ENCODE measurements around the gene CYTIP.

CYTIP gene

DNA sequence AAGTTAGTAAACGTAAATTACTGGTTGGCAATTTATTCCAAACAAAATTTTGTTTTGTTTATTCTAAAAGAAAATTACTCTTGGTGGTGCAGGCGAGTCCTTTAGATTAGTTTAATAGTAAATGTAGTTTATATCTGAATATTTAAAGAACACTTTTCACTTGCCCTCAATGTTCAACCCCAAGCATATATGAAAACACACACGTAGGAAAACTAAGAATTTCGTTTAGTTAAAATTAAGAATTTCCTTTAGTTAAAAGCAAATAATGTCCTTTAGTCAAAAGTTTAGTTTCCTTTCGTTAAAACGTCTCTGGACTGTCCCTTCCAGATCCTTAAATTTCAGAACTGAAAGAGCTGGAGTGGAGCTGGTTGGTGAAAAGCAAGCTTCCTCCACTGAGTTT is 19.1 kb upstream of the CYTIP start:
- DNase-seq (ENCODE audit: low read depth) = no peak

DNA sequence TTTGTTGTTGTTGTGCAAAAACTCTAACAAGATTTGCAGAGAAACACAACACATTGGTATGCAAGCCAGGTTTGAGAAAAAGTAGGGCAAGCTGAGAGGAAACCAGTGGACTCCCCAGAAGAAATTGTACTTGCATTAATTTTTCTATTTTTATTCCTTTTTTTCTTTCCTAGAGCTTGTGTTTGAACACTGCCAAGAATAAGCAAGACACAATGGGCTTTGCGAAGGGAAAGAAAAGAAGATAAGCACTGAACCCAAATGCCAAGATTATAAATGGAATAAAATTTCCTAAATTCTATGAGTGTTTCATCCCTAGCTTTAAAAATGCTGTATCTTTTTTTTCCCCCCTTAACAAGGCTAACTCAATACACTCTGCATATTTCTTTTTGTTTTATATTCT is 17.0 kb upstream of the CYTIP start:
- DNase-seq (ENCODE audit: low read depth) = no peak

DNA sequence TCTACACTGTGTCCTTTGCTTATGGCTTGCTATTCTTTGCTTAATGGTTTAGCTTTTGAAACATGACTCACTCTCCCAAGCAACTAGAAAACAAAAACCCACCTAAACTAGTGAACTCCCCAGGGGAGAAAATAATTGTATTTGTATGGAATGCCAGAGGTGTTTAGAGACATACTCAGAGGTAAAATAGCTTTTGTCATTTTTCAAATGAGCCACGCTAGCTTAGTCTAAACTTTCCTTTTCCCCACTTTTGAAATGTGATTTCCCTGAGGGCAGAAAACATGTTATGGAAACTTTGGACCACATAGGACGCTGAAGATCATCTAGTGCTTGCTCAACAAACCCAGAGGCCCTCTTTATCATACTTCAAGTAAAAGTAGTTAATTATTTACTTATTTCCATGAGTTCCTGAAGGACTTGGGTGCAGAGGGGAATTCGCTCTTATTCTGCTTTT is 16.5 kb upstream of the CYTIP start:
- DNase-seq (ENCODE audit: low read depth) = no peak

GRCh38 chr2:157459486-157459885 is 15.6 kb upstream of the CYTIP start:
- DNase-seq (ENCODE audit: low read depth) = no peak

DNA sequence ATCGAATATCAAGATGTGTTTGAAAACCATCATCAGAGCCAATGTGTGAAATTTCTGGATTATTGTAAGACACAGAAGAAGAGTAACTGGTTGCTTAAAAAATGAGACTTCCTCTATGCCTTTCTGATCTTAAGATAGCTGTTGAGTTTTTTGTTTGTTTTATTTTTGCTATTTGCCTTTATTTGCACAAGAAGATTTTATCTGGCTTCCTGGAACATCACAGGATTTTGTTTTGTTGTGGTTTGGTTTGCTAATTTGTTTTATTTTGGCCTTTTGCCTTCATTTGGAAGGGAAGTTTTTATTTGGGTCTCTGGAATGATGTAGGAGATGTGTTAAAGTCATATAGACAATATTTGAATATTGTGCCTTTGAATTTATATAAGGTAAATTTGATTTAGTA is 3.9 kb upstream of the CYTIP start:
- no peak for DNase-seq (ENCODE audit: low read depth)

DNA sequence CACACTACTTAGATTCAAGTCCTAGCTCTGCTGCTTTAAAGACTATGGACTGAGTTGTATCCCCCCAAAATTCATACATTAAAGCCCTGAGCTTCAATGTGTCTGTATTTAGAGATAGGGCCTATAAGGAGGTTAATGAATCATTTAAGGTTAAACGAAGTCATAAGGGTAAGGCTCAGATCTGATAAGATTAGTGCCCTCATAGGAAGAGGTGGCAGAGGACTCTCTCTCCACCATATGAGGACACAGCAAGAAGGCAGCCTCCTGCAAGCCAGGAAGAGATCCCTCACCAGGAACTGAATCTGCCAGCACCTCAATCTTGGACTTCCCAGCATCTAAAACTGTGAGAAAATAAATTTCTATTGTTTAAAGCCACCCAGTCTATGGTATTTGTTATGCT is 3.1 kb upstream of the CYTIP start:
- no peak for DNase-seq (ENCODE audit: low read depth)

DNA sequence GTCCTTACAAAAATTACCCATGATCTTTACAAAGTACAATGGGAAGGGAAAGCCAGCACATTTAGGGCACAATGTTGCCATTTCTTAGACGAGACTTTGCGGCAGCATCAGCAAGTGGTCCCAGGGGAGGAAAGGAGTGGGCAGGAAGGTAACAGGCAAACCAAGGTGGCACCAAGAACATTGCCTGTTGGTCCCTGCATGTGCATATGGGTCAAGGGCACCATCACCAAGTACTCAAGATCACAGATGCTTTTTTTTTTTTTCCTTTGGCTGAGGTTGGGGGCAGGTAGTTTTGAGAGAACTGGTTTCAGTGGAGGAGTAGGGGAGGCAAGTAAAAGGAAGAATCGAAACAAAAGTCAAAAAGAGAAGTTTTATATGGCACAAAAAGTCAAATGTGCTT is 752 bp upstream of the CYTIP start:
- no peak for DNase-seq (ENCODE audit: low read depth)

GRCh38 chr2:157443090-157443489 is 799 bp downstream of the CYTIP start:
- DNase-seq (ENCODE audit: low read depth) = no peak

DNA sequence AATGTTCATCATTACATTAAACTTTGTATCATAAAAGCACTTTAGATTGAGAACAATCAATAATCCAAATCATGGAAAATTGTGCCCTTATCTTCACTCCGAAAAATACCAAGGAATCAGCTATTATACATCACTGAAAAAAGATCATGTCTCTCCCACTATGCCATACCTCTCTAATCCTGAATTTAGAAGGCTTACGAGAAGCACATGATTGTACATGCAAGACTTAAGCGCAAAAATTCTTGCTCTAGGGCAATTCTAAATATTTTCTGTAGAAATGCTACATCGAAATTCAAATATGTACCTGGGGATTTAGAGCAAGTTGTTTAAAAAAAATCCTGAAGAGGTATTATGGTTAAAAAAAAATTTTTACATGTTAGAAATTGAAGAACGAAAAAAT is 1.3 kb downstream of the CYTIP start:
- no peak for DNase-seq (ENCODE audit: low read depth)

- no peak for DNase-seq (ENCODE audit: low read depth)
Measured at GRCh38 chr2:157442191-157442590, 1.7 kb downstream of the CYTIP start.

- DNase-seq (ENCODE audit: low read depth) = no peak
Measured at GRCh38 chr2:157441072-157441454, 2.8 kb downstream of the CYTIP start.

- DNase-seq (ENCODE audit: low read depth) = no peak
Measured at GRCh38 chr2:157440404-157441071, 3.4 kb downstream of the CYTIP start.

DNA sequence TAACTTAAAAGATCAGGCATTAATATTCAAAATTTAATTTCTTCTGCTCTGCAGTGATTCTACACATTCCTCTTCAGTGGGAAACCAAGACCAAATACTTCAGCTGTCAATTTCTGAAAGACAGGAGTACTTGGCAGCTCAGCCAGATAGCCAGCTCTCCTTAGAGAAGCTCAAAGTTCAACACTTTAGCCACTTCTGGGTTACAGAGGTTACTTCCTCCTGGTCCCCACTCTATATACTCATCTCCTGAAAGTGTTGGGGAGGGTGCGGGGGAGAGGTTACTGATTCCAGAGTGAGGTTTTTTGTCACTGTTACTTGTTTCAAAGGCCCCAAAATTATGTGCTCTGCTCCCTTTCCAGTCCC is 4.1 kb downstream of the CYTIP start:
- no peak for DNase-seq (ENCODE audit: low read depth)

DNA sequence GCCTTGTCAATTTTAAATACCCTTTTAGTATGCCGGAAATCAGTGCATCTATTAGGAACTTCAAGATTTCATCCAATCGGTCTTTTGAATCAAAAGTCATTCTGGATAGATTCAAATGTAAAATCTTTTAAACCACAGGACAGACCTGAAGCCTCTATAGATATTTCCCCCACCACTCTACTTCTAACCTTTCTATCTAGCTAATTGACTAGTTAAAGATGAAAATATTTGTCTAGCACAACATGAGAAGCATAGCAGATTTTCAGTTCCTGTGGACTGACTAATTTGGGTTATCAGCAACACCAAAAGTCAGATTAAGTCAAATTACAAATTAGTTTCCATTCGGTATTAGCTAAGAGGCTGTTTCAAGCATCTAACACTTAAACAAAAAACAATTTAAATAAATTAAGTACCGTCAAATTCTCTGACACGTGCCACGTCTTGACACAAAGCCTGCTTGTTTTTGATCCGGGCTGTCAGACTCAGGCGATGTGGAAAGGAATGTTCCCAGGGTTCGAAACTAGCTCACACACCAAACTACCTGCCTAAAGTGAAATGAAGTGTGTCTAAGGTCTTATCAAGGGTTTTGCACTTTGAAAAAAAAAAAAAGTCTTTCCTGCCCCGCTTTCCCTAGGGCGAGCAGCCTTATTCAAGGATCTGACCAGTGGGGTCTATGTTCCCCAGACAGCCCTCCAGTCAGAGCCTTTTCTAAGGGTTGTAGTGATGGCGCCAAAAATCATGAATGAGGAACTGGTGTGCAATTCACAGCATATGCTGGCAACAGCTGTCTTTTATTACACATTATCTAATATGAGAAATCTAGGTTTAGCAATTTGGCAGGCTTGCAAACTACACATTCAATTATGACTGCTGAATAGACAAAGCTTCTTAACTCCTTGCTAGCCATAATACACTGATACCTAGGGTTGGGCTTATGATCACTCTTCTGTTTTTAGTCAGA is 4.7 kb downstream of the CYTIP start:
- no peak for DNase-seq (ENCODE audit: low read depth)

GRCh38 chr2:157433394-157433793 is 10.5 kb downstream of the CYTIP start:
- no peak for DNase-seq (ENCODE audit: low read depth)

- DNase-seq (ENCODE audit: low read depth) = no peak
Measured at GRCh38 chr2:157432475-157433106, 11.3 kb downstream of the CYTIP start.

DNA sequence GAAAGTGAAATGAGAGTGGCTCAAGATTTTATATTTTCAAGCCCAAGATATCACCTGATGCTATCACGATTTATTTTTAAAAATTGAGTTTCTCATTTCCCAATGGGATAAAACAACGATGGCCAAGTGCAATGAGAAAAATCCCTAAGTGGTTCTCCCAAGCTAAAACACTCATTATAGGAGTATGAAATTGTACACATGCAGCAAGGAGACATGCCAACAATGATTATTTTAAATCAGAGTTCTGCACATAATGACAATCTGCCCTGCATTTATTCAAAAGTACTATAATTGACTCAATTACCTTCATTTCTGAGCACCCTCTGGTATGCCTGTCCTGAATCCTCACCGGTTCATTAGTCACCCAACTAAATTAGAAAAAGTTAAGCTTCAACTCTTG is 12.7 kb downstream of the CYTIP start:
- no peak for DNase-seq (ENCODE audit: low read depth)

GRCh38 chr2:157428500-157429175 is 15.3 kb downstream of the CYTIP start:
- no peak for DNase-seq (ENCODE audit: low read depth)

DNA sequence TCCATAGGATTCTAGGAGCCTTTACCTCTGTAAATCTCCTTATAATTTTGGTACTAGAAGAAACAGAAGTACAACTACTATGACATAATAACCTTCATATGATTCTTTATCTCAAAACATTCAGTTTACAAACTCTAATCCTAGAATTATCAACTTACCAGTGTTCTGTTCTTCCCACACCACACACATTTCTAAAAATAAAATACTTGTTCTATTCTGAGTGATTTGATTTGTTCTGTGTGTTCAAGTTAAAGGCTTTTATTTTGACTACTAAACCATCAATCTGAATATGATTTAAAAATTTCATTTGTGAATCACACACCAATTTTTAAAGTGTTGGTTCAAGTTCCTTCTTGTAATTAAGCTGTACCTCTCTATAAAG is 16.0 kb downstream of the CYTIP start:
- DNase-seq (ENCODE audit: low read depth) = no peak

DNA sequence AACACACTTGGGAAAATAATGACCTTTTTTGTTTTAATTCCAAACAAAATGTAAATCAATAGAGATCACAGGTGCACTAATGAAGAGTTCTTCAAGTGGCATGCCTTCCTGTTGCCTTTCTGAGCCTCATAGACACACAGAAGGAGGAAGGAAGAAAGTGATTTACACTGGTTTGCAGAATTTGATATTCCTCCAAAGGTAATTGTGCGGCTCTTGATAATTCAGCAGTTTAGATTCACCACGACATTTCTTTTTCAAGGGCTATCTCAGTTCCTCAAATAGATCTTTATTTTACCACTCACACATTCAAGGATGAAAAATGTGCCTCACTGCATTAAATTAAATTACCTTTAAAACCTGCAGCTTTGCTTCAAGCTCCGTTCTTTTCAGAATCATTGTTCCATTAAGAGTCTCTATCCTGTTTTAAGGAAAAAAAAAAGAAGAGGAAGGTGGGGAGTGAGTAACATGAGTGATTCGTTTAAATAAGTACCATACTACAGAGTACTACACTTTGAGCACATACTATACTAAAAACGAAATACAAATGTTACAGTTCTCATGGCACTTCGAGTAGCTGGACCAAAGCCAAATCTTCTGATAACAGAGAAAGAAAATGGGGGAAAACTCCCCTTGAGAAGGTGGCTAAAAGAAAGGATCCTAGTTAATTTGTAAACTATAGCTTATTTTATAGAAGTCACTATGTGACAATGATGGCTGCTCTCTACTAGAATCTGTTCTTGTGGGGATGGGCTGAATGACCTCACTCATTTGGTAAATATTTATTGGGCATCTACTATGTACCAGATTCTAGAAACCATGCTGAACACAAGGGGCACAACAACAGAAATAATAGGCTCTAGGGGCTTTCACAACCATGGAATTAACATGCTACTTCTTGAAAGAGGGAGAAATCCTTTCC is 16.6 kb downstream of the CYTIP start:
- DNase-seq (ENCODE audit: low read depth) = no peak

GRCh38 chr2:157426477-157426994 is 17.4 kb downstream of the CYTIP start:
- DNase-seq (ENCODE audit: low read depth) = no peak
